ENCODE results near the gene ANKRD39.

GRCh38 chr2:96859099-96859649 is 1.4 kb upstream of the ANKRD39 start:
- TF ChIP-seq CTCF (IDR thresholded peaks at IDR 0.05) = no peak
- no peak for TF ChIP-seq POLR2A (IDR thresholded peaks at IDR 0.05)

Measured in right lobe of liver (tissue), 4 donors.